ENCODE data around the gene FANCC.

Gene FANCC

GRCh38 chr9:95095641-95096355 is 221.7 kb downstream of the FANCC start:
- no peak for DNase-seq

DNA sequence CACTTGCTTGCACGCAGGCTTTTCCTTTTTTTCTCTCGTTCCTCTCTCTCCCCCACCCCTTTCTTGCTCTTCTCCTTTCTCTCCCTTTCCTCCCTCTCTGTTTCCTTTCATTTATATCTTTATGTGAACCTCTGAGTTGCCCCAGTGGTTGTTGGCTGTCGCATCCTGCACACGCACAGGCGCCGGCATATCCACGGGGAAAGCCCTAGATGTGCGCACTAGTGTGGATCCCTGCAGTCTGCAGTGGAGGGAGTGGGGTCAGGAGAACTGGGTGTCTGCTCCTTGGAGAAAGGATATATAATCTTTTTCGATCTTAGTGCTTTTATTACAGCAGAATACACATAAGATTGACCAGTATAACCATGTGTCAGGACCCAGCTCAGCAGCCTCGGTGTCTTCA is 223.5 kb downstream of the FANCC start:
- no peak for DNase-seq

- DNase-seq, result no peak
These were observed 223.9 kb downstream of the FANCC start for GRCh38 chr9:95093586-95093985.

DNA sequence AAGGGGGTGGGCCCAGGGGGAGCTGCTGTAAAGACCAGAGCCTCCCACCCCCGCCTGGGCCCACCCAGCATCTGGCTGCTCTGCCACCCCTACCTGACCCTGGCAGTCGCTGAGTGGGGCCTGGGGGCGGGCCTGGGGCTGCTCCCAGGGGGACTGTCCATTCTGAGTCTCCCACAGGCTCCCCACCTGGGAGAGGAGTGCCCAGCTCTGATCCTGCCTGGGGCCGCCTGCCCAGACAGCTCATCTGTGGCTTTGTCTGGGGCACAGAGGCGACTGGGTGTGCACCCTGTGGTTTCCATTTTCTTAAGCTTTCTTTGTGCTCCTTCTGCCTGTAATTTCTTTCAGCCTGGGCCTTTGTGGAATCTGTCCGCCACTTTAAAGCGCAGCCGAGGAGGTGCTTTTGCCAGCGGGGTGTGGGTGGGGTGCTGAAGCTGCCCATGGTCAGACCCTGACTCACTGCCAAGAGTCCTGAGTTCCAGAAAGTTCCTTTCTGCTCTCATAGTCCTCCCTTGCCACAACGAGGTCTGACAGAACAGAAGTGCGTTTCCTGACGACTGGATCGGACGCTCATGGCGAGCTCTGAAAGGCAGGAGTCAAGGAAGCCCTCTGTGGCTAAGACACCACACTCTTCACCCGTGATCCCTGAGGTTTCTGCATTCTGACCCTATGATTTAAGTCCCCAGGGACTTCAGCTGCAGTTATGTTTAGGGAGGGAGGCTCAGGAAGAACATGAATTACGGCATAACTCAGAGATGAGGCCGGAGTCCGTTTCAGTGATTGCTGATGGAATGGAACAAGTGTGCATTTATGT is 225.0 kb downstream of the FANCC start:
- no peak for DNase-seq

GRCh38 chr9:95091601-95092261 is 225.8 kb downstream of the FANCC start:
- no peak for DNase-seq

DNA sequence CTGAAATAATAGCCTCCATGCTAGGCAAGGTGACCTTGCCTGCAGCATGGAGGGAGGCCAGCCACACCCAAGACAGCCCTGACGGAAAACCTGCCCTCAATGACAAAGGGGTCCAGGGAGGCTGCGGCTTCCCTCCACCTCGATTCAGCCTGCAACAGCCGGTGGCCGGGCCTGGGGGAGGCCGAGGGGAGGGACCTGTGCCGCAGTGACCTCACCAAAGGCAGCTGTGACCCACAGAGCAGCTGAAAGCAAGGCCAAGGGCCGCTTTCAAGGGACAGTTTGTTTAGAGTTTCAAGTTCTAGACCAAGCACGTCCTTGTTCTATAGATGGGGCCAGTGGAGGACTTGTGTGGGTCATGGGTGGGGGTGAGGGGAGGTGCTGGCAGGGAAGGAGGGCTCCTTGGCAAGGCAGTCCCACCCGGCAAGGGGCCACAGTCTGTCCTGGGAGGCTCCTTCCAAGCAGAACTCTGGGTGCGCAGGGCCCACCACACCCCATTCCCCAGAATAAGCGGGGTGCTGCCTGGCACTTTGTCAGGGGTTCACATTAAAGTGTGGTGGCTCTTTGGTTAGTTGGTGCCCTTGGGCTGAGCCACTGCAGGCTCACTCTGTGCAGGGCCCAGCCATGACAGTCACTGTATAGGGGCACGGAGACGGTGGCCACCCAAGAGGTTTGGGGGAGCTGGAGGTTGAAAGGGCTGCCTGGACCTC is 226.5 kb downstream of the FANCC start:
- no peak for DNase-seq

DNA sequence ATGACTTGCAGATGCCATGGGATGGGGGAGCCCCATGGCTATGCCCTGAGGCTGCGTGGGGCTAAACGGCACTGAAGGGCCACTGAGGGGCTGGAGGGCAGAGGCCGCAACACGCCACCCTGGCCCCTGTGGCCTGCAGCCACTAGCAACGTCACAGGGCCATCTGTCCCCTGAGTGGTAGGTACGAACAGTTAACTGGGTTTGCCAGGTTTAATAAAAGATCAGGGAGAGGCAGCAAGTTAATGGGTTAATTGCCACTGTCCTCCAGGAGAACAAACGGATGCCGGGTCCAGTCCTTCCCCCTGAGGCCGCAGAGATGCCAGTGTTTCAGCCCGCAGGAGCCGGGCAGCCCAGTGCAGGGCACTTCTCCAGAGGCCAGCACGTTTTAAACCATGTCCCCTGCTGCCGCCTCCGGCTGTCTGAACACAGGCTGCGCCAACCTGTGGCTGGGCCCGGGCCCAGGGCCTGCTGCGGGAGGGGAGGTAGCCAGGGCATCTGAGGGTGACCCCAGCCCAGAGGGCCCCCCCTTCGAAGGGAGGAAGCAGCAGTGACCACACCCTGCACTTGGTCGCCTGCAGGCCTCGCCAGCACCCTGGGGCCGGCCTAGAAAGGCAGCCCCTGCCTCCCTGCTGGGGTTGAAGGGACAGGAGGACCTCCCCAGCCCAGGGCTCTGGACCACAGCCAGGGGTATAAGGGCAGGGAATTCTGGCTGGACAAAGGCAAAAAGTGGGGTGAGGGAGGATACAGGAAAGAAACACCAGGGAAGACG is 227.3 kb downstream of the FANCC start:
- DNase-seq, result no peak

DNA sequence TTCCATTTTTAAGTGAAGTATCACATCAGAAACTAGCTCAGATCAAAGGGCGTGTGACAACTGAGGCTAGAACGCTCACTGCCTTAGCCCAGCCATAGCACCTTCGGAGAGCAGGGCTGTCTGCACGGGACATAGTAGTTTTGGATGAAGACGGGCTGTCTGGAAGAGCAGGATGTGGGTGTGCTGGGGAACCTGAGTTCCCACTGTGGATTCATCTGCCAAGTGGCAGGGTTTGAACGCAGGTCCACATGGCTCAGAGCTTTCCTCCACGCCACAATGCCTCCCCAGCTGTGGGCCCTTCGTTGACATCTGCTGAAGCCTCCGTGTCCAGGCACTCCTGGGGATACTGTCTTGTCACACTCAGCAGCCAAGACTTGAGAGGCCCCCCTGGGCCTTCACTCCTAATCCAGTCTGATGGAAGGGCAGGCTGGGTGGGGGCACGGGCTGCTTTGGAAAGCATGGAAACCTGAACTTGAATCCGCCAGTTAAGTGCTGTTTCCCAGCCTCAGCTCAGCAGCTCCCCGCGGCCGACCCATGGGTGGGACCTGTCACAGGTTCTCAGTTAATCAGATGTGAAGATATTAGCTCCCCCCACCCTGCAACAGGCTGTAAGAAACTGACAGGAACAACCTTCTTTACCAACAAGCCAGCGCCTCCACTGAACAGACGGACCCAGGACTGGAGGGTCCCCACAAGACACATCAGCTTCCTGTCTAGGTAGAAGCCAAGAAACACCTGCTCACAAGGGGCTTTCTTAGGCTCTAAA is 228.1 kb downstream of the FANCC start:
- DNase-seq, result no peak

DNA sequence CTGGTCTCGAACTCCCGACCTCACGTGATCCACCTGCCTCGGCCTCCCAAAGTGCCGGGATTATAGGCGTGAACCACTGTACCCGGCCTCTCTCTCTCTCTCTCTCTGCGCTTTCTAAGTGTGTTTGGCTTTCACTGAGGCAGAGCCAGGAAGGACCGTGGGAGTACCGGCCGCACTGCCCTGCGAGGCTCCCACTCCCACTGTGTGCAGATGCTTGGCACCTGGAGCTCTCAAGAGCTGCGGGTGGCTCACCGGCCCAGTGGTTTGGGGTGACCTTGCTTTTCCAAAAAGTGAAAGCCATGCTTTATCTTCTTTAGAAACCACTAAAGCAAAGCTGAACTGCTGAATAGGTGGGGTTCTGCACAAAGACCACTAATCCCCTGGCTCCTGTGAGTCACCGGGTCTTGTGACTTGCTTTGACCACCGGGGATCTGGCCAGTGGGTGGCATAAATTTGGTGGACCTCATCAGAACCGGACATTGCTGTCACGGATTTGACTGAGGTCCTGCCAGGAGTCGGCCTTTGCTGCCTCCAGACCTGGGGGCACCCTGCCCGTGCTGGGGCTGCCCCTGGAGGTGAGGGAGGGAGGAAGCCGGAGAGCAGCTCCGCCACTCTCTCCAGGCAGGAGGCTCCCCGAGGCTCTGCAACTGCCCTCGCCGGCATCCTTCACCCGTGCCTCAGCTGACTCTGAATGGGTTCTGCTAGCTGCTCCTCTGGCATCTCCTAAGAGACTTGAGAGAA is 228.9 kb downstream of the FANCC start:
- no peak for DNase-seq

DNA sequence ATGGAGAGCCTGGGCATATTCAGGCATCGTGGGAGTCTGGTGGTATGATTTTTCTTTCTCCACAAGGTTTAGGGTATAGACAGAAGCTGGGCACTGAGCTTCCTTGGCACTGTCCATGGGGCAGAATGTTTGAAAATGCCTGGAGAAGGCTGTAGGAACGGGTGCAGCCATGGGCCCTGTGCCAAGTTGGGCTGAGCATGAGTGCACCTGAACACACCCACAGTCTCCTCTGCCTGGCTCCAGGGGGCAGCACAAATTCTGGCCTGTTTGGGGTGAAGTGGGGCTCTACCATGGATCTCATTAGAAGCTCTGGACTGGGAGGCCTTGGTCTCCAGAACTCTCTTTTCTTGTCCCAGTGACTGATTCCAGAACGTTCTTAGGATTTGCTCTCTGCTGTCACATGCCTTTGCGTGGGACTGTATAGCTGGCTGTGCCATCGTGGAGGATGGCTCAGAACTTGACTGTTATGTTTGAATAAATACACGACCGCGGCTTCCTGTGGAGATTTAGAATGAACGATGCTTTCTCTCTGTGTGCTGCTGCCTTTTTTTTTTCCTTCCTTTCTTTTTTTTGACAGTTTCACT is 229.8 kb downstream of the FANCC start:
- no peak for DNase-seq

DNA sequence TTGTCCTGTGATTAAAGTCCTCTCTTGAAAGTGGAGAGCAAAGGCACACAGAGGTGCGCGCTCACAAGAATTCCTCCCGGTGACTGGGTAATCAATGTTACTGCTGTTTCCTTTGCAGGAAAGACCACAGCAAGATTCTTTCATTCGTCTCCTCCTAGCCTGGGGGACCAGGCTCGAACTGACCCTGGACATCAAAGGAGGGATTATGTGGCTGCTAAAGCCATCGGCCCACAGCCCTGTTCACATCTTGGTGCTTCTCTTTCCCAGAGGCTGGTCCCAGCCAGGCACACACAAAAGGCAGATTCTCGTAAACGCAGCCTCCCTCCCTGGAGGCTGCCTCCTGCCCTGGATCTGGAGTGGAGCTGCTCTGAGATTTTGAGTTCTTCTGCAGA is 230.9 kb downstream of the FANCC start:
- no peak for DNase-seq

- DNase-seq, result no peak
These were observed 231.5 kb downstream of the FANCC start for GRCh38 chr9:95085861-95086563.

DNA sequence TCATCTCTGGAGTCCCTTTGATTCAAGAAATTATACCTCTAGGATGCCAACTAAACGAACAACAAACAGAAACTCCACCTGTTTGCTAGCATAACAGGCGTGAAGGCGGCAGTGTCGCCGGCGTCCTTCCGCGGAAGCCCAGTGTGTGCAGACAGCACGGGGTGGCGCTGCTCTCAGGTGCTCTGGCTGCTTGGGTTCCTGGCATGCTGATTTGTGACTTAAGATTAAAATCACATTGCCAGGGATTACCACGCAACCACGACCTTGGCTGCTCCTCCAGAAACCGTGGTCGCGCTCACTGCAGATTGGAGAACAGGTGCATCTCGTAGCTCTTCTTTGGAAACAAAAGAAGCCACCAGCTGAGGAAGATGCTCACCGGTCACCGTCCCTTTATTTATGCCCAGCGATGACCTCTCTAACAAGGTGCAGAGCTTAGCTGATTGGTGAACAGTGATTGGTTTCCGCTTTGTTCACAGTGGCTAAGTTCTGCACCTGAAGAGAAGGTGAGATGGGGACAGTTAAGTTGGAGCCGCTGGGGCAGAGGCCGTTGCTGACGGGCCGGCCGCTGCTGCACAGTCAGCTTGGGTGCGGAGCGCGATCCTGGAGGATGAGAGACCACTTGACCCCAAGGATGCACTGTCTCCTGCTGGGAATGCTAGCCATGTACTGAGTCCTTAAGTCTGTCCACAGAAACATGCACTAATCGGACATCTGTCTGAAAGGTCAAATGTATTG is 232.3 kb downstream of the FANCC start:
- no peak for DNase-seq

DNA sequence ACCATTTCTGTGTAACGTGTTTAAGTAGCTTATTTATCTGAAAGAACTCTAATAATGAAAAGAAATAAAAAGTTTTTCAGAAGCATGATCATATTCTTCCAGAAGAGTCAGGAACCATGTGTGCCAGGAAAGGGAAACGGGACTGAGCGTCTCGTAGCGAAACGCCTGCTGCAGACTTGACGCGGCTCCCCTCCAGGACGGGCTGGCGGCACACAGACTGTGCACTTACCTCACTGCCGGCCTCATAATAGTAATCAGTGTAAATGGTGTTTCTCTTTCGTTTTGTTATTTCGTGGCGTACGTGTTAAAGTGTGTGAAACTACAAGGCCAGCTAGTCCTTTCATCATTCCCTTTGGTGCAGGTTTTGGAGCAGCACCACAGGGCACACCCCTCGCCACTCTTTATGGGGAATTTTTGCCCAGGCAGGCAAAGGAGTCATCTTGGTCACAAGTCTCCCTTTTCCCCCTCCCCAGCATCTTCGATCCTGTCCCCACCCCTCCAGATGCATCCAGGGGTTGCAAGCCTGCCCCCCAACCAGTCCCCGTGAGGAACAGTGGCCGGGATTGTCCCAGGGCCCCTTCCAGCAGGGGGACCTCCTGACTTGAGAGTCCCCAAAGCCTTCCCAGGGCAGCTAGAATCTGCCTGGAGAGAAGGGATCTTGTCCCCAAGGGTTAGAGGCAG is 233.1 kb downstream of the FANCC start:
- DNase-seq, result no peak

GRCh38 chr9:95083086-95083768 is 234.3 kb downstream of the FANCC start:
- DNase-seq, result no peak

GRCh38 chr9:95082401-95083084 is 235.0 kb downstream of the FANCC start:
- DNase-seq, result no peak

DNA sequence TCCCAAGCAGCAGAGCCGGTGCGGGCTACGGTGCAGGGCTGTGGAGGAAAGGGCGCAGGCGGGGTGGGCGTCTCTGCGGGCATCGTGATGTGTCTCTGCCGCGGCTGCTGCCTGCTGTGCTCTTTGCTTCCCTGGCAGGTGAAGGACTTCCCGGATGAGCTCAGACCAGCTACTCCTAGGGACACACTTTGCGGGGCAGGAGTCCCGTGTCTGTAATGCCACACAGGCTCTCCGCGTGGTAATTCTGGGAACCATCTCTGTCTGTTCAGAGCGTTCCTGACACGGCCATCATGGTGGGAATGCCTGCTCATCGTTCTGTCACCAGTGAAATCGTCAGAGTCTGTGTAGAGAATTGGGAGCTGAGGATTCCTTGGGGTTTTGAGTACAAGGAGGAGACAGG is 235.5 kb downstream of the FANCC start:
- no peak for DNase-seq
